HL-60 (cell line): ENCODE results near the gene TNXB.

Experiments used
- DNase-seq, 2 experiments: peaks; one replicate each; pipeline ENCODE4 v3.0.0-alpha.2; 2010 to 2020; ENCODE audit warnings: low read depth in 1 of 2, low spot score in 1 of 2
- H3K27ac ChIP-seq: fragments of 250-450 bp; sonication (Bioruptor Pico); replicated peaks from 2 replicates; pipeline ENCODE4 v1.5.1; 2020; ENCODE audit warnings: mild to moderate bottlenecking, moderate library complexity
- H3K27me3 ChIP-seq: fragments of 250-450 bp; sonication (Bioruptor Pico); 2 replicates; pipeline ENCODE4 v1.5.1; 2021; ENCODE audit warnings: mild to moderate bottlenecking, moderate library complexity; ENCODE audit not compliant: insufficient read depth, poor library complexity, severe bottlenecking
- H3K4me3 ChIP-seq: replicated peaks from 2 replicates; pipeline ENCODE4 v1.5.1; 2011; ENCODE audit warnings: mild to moderate bottlenecking, control low read depth, low read length; ENCODE audit not compliant: insufficient read depth
- CTCF ChIP-seq: IDR thresholded peaks from one replicate; pipeline ENCODE4 v1.5.1; 2011; ENCODE audit warnings: low read length, control low read depth, inconsistent platforms; ENCODE audit not compliant: insufficient read depth
- GABPA ChIP-seq: IDR thresholded peaks from 2 replicates; pipeline ENCODE4 v1.6.1; 2012; ENCODE audit warnings: low read depth
- POLR2AphosphoS5 ChIP-seq: IDR thresholded peaks from 2 replicates; pipeline ENCODE4 v1.6.1; 2012; ENCODE audit warnings: low read depth
- REST ChIP-seq: IDR thresholded peaks from 2 replicates; pipeline ENCODE4 v1.6.1; 2012; ENCODE audit warnings: low read depth; ENCODE audit not compliant: insufficient replicate concordance
- SPI1 ChIP-seq: IDR thresholded peaks from 2 replicates; pipeline ENCODE4 v1.6.1; 2012; ENCODE audit warnings: low read depth, mild to moderate bottlenecking, borderline replicate concordance

TNXB gene

GRCh38 chr6:32096087-32096393, 13.1 kb downstream of the TNXB start:
- H3K27me3 ChIP-seq, result peaks cover 26% of the 10 kb centered on the region
- TF ChIP-seq REST (no peak), GABPA (no peak), CTCF (no peak), SPI1 (no peak), POLR2AphosphoS5 (no peak)
- DNase-seq, result no peak
- no peak overlapping the region for H3K4me3 ChIP-seq
- H3K27ac ChIP-seq, result no peak overlapping the region

- peaks cover 26% of the 10 kb centered on the region for H3K27me3 ChIP-seq
- no peak overlapping the region for H3K4me3 ChIP-seq
- TF ChIP-seq SPI1 (no peak), POLR2AphosphoS5 (no peak), CTCF (no peak), REST (no peak), GABPA (no peak)
- no peak for DNase-seq
- no peak overlapping the region for H3K27ac ChIP-seq
Measured at GRCh38 chr6:32095338-32096086, 13.6 kb downstream of the TNXB start.

- TF ChIP-seq GABPA, result no peak
- no peak for TF ChIP-seq SPI1
- no peak for TF ChIP-seq POLR2AphosphoS5
- TF ChIP-seq REST, result no peak
- Histone ChIP-seq H3K4me3 (no peak overlapping the region), H3K27me3 (peaks cover 38% of the 10 kb centered on the region), H3K27ac (no peak overlapping the region)
- no peak for DNase-seq
Measured at GRCh38 chr6:32092760-32093497, 16.2 kb downstream of the TNXB start.
